Small intestine (tissue), 7 donors: ENCODE results near the gene EMC8. TPM values are rescaled to one million over a fixed set of nuclear protein-coding genes. Genes with fewer than 3 reads are reported as not detected.

Source experiments
- DNase-seq, 2 donors: peaks; one replicate each; pipeline versions ENCODE4 v3.0.0 to v3.0.0-alpha.2; 2013
- FAIRE-seq: peaks from 2 replicates; lab custom pipeline; 2012; peaks lifted over from hg19 to GRCh38; lab: Jason Lieb, UNC
- H3K27ac ChIP-seq, 3 donors: one replicate each; pipeline ENCODE4 v1.5.1; 2013; ENCODE audit warnings: low read length in 2 of 3, mild to moderate bottlenecking in 2 of 3, control low read depth in 1 of 3, inconsistent platforms in 1 of 3, low read depth in 1 of 3, moderate library complexity in 1 of 3
- H3K27me3 ChIP-seq, 3 donors: one replicate each; pipeline ENCODE4 v1.6.1; 2013; ENCODE audit warnings: low read length in 3 of 3, inconsistent platforms in 1 of 3; ENCODE audit not compliant: control insufficient read depth in 3 of 3, insufficient read depth in 3 of 3
- H3K36me3 ChIP-seq, 3 donors: one replicate each; pipeline ENCODE4 v1.6.1; 2013; ENCODE audit warnings: low read length in 3 of 3, inconsistent platforms in 1 of 3, low read depth in 1 of 3, mild to moderate bottlenecking in 1 of 3, moderate library complexity in 1 of 3; ENCODE audit not compliant: control insufficient read depth in 3 of 3, insufficient read depth in 2 of 3
- H3K4me1 ChIP-seq, 3 donors: one replicate each; pipeline ENCODE4 v1.6.1; 2013; ENCODE audit warnings: low read length in 2 of 3, inconsistent platforms in 1 of 3, low read depth in 1 of 3, mild to moderate bottlenecking in 1 of 3, moderate library complexity in 1 of 3; ENCODE audit not compliant: control insufficient read depth in 3 of 3, insufficient read depth in 2 of 3
- H3K4me3 ChIP-seq, 3 donors: one replicate each; pipeline ENCODE4 v1.5.1; 2013; ENCODE audit warnings: low read length in 3 of 3, control low read depth in 1 of 3, inconsistent platforms in 1 of 3, low read depth in 1 of 3, mild to moderate bottlenecking in 1 of 3, moderate library complexity in 1 of 3
- H3K9me3 ChIP-seq, 2 donors: one replicate each; pipeline ENCODE4 v1.6.1; 2013; ENCODE audit warnings: low read depth in 1 of 2, low read length in 1 of 2; ENCODE audit not compliant: control insufficient read depth in 2 of 2, insufficient read depth in 1 of 2
- WGBS, 3 donors: extraction: QIAGEN DNeasy Blood & Tissue Kit; methylation state at CpG; one replicate each; pipeline ENCODE4 v1.1.7; 2013; 5-methylcytosine and 5-hydroxymethylcytosine counted together
- polyA plus RNA-seq, 4 donors: library from polyadenylated mRNA; stranded (reverse) in 3 of 4; unstranded in 1 of 4; fragments of 200-250 nt in 3 of 4; fragments of 120-200 nt in 1 of 4; gene quantifications; one replicate each; pipeline versions ENCODE4 v1.2.1 to v1.2.3, GENCODE V29; 2013
- donor health status: healthy with polysubstance abuse.
- donor health status: control.
- donor health status: control.
- donor health status: Bipolar disorder and iron deficiency.
- donor health status: healthy.

EMC8 gene
- polyA plus RNA-seq, 4 donors, result 16.2 to 21.2 (median 20.1) TPM

GRCh38 chr16:85832570-85833218, 33.4 kb upstream of the EMC8 start:
- no peak for FAIRE-seq
- peaks cover 0 to 3% of the 10 kb centered on the region in 2 donors for H3K9me3 ChIP-seq
- no peak overlapping the region for H3K27ac ChIP-seq
- 75 to 81% (median 79%) methylated on average over 21 of the region's 21 CpGs for WGBS, 3 donors
- peaks cover 3 to 18% (median 4%) of the 10 kb centered on the region in 3 donors for H3K27me3 ChIP-seq
- H3K4me1 ChIP-seq, result no peaks in the 10 kb centered on the region
- no peak for DNase-seq
- no peak overlapping the region for H3K4me3 ChIP-seq
- H3K36me3 ChIP-seq, result no peaks in the 10 kb centered on the region

- Histone ChIP-seq H3K27ac (no peak overlapping the region), H3K4me3 (no peak overlapping the region), H3K27me3 (peaks cover 0 to 7% (median 3%) of the 10 kb centered on the region in 3 donors), H3K9me3 (peaks cover 0 to 3% of the 10 kb centered on the region in 2 donors), H3K4me1 (no peaks in the 10 kb centered on the region), H3K36me3 (no peaks in the 10 kb centered on the region)
- DNase-seq, result no peak
- no peak for FAIRE-seq
- WGBS, 3 donors, result 80 to 87% (median 81%) methylated on average over 9 of the region's 9 CpGs
Measured at GRCh38 chr16:85830821-85831220, 31.5 kb upstream of the EMC8 start.

GRCh38 chr16:85829751-85830445, 30.6 kb upstream of the EMC8 start:
- Histone ChIP-seq H3K27me3 (peaks cover 0 to 3% (median 0%) of the 10 kb centered on the region in 3 donors), H3K27ac (no peak overlapping the region), H3K4me3 (no peak overlapping the region), H3K36me3 (no peaks in the 10 kb centered on the region), H3K4me1 (no peaks in the 10 kb centered on the region), H3K9me3 (peaks cover 0 to 3% of the 10 kb centered on the region in 2 donors)
- 62 to 81% (median 62%) methylated on average over 23 to 24 of the region's 24 CpGs for WGBS, 3 donors
- no peak for FAIRE-seq
- no peak for DNase-seq

GRCh38 chr16:85829171-85829719, 29.9 kb upstream of the EMC8 start:
- Histone ChIP-seq H3K4me1 (no peaks in the 10 kb centered on the region), H3K9me3 (peaks cover 0 to under 1% of the 10 kb centered on the region in 2 donors), H3K36me3 (no peaks in the 10 kb centered on the region), H3K27ac (no peak overlapping the region), H3K27me3 (peaks cover 0 to 3% (median 0%) of the 10 kb centered on the region in 3 donors), H3K4me3 (no peak overlapping the region)
- FAIRE-seq (no peak), DNase-seq (no peak)
- 67 to 83% (median 69%) methylated on average over 14 to 15 of the region's 15 CpGs for WGBS, 3 donors

- FAIRE-seq, result no peak
- no peak for DNase-seq
- WGBS, 3 donors, result 77 to 84% (median 81%) methylated on average over 9 of the region's 9 CpGs
Measured at GRCh38 chr16:85828166-85828565, 28.8 kb upstream of the EMC8 start.

GRCh38 chr16:85826686-85827247, 27.4 kb upstream of the EMC8 start:
- WGBS, 3 donors, result 86 to 90% (median 89%) methylated on average over 16 of the region's 16 CpGs
- DNase-seq, result no peak

More at GRCh38 chr16:85828166-85828565, 28.8 kb upstream of the EMC8 start:
- H3K27me3 ChIP-seq, result peaks cover 0 to 3% (median 0%) of the 10 kb centered on the region in 3 donors
- no peaks in the 10 kb centered on the region for H3K4me1 ChIP-seq
- no peaks in the 10 kb centered on the region for H3K9me3 ChIP-seq
- H3K4me3 ChIP-seq, result no peak overlapping the region
- no peaks in the 10 kb centered on the region for H3K36me3 ChIP-seq
- no peak overlapping the region for H3K27ac ChIP-seq

GRCh38 chr16:85825326-85825725, 26.0 kb upstream of the EMC8 start:
- Histone ChIP-seq H3K4me3 (no peak overlapping the region), H3K4me1 (peaks cover 0 to 3% (median 0%) of the 10 kb centered on the region in 3 donors), H3K27ac (no peak overlapping the region), H3K9me3 (no peaks in the 10 kb centered on the region), H3K27me3 (no peaks in the 10 kb centered on the region), H3K36me3 (no peaks in the 10 kb centered on the region)
- FAIRE-seq, result no peak
- WGBS, 3 donors, result 41 to 73% (median 54%) methylated on average over 9 of the region's 9 CpGs
- DNase-seq, result no peak

More at GRCh38 chr16:85826686-85827247, 27.4 kb upstream of the EMC8 start:
- no peak overlapping the region for H3K27ac ChIP-seq
- H3K9me3 ChIP-seq, result no peaks in the 10 kb centered on the region
- no peaks in the 10 kb centered on the region for H3K36me3 ChIP-seq
- no peak overlapping the region for H3K4me3 ChIP-seq
- H3K27me3 ChIP-seq, result peaks cover 0 to 3% (median 0%) of the 10 kb centered on the region in 3 donors
- no peak for FAIRE-seq
- no peaks in the 10 kb centered on the region for H3K4me1 ChIP-seq
